NOMO-1 treated with DMSO at 0.1 percent for 48 hours (cell line): Measurements from ENCODE around the gene ACRBP.
A peak's percentile ranks its signal among the peaks of the same experiment; 100 is the strongest.

ENCODE experiments used
- DNase-seq: peaks from one replicate; lab custom pipeline; 2025; ENCODE audit not compliant: unreplicated experiment; lab: John Stamatoyannopoulos, UW

Gene ACRBP

DNA sequence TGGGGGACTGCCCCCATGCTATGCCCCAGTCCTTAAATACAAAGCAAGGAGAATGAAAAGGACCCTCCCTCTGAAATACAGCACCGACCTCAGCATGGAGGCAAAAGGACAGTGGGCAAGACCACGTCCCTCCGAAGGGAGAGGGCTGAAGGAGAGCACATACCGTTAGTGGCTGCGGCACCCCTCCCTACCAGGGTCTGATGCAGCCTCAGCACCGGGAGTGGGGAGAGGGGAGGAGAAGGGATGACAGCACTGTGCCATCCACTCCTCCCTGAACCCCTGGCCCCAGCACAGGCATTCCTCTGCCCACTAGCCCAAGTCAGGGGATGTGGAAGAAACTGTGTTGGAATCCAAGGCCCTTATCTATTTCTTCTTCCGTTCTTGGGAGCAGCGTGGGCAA lies 3.6 kb upstream of the ACRBP start:
- DNase-seq: no peak

GRCh38 chr12:6646276-6647082 lies 753 bp downstream of the ACRBP start:
- no peak for DNase-seq

DNA sequence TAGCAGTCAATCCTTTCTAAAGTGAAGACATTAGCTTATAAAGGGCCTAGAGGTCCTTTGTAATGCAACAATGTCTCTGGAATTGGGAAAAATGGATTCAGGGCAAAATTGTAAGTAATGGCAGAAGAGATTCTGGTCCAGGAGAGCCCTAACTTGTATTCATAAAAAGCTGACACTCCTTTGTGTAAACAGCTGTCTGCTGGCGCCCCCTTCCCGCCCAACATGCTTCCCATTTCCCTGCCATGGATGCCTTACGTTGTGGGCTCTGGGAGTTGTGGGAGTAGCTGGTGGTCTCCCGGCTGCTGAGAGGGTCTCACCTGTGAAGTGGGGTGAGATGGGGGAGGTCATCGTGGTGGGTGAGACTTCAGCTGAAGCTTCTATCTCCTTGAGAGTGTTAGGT lies 2.3 kb downstream of the ACRBP start:
- no peak for DNase-seq

DNA sequence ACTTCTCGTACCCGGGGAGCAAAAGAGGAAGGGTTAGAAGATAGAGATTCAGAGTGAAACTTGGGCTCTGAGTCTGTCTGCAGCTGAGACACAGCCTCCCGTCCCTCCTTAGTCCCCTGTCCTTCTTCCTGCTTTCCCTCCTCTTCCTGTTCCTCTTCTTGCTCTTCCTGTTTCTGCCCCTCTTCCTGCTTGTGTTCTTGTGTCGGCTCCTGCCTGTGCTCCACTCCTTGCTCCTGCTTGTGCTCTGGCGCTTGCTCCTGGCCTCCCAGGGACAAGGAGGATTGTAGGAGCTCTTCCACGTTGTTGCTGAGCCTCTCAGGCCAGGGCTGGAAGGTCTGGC lies 3.0 kb downstream of the ACRBP start:
- DNase-seq: peak; percentile 95

GRCh38 chr12:6643569-6644256 lies 3.5 kb downstream of the ACRBP start:
- DNase-seq: peak; percentile 85

DNA sequence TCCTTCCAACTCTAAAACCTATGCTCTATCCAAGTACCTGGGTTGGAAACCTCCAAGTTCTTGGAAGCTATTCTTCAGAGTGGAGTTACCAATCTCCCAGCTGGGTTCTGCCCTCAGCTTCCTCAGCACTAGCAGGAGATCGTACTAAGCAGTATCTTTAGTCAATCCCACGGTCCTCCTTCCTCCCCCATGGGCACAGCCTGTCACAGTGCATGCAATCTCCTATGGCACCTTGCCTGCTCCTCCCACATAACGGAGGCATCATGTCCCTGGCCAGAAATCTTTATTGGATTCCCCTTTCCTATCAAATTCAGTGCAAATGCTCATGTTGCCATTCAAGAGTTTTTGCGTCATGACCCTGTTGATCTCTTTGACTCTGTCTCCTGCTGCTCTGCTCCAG lies 6.1 kb downstream of the ACRBP start:
- DNase-seq: no peak

DNA sequence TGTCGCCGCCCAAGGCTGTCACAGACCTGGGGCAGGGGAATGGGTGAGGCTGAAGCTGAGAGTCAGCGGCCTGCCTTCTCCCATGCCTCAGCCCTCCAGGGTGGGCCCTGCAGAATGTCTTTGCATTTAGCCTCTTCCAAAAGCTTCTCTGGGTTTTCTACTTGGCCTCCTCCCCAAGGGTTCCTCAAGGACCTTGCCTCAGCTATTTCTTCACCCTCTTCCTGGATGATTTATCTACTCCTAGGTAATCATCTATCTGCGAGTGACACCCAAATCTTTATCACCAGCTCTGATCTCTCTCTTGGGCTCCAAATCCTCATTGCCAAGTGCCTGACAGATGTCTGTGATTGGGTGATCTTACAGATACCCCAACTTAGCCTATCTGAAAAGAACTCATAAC lies 6.7 kb downstream of the ACRBP start:
- no peak for DNase-seq

DNA sequence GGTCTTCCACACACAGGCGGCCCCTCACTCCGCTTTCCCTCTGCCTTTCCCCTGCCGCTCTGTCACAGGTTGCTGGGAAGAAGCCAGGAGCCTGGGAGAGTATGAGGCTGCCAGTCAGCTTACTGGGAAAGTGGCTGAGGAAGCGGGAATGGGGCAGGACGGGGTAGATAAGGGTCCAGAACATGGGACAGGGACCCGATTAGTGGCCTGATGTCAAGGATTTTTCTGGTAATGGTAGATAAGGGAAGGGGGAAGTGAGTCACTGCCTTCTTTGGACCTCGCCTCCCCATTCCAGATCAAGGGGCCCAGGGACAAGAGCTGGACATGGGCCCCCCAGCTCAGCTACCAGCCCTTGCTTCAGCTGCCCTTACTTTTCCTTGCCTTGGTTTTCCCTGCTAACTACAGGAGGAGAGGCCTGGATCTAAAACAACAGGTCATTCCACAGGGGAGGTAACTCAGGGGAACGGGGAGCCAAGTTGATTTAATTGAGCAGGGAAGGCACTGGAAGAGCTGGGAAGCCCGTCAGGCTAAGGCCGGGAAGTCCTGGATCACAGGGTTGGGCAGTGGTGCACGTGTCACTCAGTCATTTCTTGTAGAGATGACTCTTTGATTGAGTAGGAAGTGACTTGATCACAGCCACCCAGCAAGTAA lies 8.0 kb downstream of the ACRBP start:
- no peak for DNase-seq

- peak; percentile 51 for DNase-seq
These were observed 8.9 kb downstream of the ACRBP start for GRCh38 chr12:6638305-6638704.

GRCh38 chr12:6635856-6636531 lies 11.2 kb downstream of the ACRBP start, which contains the start of gene LPAR5:
Gene LPAR5, minus strand, starts transcription at chr12:6635959. Its CDS starts 14,711 bp downstream, at chr12:6621248.
- peak; percentile 23 for DNase-seq

GRCh38 chr12:6635375-6635855 lies 11.8 kb downstream of the ACRBP start:
- DNase-seq: no peak

- peak; percentile 34 for DNase-seq
These were observed 14.9 kb downstream of the ACRBP start for GRCh38 chr12:6632026-6632983.

DNA sequence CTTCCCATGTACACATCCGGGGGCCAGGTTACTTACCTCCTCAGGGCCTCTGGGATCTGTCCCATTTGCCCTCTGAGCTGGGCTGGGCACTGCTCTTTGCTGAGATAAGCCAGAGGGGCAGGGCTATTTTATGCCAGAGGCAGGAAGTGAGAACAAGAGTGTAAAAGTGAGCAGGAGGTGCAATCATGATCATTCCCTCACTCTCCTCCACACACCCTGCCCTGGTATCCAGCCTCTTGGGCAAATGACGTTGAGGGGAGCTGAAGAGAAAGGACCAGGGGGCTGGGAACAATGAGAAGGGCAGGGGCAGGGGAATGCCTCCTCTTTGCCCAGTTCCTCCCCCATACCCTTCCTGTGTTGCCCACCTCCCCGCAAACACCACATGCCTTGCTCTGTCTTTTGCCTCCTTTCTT lies 15.7 kb downstream of the ACRBP start:
- DNase-seq: no peak

DNA sequence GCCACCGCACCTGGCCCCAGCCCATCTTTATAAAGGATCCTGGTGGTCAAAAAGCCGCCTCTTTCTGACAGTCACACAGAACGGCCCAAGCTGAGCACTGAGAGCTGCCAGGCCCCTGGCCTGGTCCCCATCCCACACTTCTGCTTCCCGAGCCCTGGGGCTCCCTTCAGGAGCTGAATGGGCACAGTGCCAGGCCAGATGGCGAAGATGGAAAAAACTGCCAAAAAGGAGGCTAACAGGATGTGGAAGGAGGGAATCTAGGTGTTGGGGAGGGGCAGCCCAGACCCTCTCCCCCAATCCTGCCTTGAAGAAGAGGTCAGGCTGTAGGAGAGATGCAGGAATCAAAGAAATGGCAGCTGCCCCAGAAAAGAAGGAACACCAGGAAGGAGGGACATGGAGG lies 16.5 kb downstream of the ACRBP start:
- no peak for DNase-seq

DNA sequence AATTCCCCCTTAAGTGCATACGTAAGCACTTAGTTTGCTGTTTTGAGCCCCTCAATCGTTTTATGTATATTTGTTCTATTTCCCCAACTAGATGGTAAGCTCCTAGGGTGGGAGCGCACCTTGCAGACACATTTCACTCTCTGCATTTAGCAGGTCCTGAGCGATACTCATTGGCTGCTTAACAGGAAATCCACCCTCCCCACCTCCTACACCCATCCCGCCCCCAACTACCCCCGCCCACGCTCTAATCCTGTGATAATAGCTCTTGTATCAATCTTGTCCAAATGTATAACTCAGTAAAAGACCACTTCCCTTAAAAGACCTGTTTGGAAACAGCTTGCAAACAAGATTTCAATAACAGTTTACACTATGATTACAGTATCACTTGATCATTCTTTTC lies 19.6 kb downstream of the ACRBP start:
- no peak for DNase-seq

GRCh38 chr12:6626654-6627283 lies 20.5 kb downstream of the ACRBP start:
- DNase-seq: no peak

DNA sequence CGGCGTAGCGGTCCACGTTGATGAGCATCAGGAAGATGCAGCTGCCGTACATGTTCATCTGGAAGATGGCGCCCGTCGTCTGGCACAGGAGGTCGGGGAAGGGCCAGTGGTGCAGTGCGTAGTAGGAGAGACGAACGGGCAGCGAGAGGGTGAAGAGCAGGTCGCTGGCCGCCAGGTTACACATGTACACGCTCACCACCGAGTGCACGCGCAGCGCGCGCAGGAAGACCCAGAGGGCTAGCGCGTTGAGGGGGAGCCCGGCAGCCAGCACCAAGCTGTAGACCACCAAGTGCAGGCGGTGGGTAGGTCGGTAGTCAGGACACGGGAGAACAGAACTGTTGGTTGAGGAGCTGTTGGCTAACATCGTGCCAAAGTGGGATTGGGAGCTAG lies 26.4 kb downstream of the ACRBP start:
- no peak for DNase-seq

- no peak for DNase-seq
These were observed 26.9 kb downstream of the ACRBP start for GRCh38 chr12:6620137-6620884.
